Fibroblast of upper back skin (primary cell): ENCODE data around the gene NEFH.

Source experiments
- DNase-seq: peaks from one replicate; pipeline ENCODE4 v3.0.0-alpha.2; 2013

The NEFH gene

DNA sequence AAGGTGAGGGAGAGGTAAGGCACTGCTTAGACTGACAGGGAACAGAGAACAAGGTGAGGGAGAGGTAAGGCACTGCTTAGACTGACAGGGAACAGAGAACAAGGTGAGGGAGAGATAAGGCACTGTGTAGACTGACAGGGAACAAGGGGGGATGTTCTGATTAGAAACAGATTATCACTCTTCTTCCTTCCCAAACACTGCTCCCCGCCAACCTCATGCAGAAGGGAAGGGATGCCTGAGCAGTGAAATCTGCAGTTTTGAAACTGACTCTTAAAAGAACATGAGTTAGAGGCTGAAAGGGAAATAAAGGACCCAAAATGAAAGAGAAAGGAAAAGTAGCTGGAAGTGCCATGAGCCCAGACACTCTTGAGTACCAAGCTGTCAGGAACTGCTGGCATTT, 29.8 kb downstream of the NEFH start:
- no peak for DNase-seq

DNA sequence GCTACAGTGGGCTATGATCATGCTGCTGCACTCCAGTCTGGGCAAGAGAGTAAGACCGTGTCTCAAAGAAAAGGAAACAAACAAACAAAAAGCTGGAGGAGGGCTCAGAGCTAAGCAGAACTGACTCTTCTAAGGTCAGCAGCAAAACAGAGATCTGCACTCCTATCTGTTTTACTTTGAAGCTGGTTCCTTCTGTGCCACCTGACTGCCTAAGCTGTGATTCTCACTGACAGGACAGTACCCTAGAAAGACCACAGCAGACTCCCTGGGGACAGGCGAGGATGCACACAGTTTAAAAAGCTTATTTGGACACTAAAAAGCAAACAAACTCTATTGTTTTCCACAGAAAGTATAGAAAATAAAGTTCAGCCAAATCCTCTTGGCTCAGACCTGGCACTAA, 30.5 kb downstream of the NEFH start:
- no peak for DNase-seq

- DNase-seq: no peak
Measured at GRCh38 chr22:29511126-29511862, 31.3 kb downstream of the NEFH start.

DNA sequence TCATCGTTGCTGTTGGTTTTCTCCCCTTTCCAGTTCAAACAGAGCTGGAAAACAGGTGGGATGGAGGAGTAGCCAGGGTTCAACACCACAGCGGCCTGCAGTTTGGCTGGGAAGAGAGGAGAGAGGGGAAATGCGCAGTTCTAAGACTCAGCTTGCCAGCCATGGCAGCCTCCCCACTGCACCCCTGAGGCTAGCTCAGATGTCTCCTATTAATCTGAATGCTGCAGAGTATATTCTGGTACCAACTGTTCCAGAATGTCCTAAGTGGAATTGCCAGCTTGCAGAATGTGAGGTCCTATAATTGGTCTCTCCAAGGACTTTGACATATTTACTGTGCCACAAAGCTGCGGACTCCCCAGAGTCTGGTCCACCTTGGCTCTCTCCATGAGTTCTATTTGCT, 32.0 kb downstream of the NEFH start:
- no peak for DNase-seq

- no peak for DNase-seq
Measured at GRCh38 chr22:29517215-29517908, 37.3 kb downstream of the NEFH start.

GRCh38 chr22:29518427-29518826, 38.4 kb downstream of the NEFH start:
- DNase-seq: no peak

DNA sequence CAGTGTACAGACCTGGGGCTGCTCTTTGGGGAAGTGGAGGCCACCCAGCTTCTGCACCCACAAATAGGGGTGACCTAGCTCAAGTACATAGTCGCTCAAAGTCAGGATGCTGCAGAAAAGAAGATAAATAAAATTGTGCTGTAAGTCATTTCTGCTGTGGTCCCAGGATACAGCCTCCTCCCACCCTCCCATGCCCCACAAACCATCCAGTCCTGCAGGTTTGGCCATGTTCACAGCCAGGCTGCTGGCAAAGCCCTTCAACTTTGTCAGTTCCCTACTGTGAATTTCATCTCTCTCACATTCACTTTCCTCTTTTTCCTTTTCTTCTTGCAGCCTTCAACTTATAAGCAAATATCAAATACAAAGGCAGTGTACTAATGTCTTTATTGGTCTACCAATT, 40.0 kb downstream of the NEFH start:
- no peak for DNase-seq

DNA sequence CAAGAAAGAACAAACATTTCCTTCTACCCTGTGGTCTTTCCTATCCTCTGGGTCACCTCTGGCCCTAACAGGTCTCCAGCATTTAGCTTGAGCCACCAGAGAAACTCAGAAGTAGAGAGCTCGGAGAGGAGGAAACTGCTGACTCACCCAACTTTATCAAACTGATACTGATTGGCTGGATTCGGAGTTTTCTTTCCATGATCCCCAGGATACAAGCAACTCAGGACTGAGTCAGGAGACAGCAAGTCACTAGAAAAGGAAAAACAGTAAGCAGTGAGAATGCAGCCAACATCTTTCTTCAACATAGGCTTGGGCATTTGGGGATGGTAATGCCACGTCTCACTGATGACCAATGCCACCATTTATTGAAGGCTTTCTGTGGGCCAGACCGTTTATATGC, 40.8 kb downstream of the NEFH start:
- peak; percentile 38 for DNase-seq

- DNase-seq: no peak
Measured at GRCh38 chr22:29521526-29521925, 41.5 kb downstream of the NEFH start.

- DNase-seq: no peak
Measured at GRCh38 chr22:29523761-29524160, 43.7 kb downstream of the NEFH start.

DNA sequence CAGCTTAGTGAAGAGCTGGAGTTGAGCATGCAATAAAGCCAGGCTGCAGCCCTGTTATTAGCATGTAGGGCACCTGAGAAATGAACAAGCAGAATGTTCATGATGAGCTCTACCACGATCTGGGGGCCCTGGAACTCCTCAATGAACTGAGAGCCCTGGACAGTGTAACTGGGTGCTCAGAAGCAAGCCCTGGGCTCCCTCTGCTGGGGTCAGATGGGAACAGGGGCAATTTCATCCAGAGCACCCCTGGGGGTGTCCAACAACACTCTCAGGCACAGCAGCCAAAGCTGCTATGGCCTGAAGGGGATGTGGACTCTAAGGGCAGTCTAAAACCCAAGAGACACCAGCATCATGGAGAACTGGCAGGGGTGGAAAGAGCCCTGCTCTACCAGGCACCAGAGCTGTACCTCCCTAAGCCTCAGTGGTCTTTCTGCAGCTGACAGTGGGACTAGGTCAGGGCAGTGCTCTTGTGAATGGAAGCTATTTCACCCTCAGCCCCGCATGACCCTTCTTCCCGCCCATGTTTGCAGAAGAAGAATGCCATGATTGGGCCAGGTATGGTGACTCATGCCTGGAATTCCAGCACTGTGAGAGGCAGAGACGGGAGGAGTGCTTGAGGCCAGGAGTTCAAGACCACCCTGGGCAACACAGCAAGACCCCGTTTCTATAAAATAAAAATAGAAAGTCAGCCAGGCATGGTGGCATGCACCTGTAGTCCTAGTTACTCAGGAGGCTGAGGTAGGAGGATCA, 44.6 kb downstream of the NEFH start:
- DNase-seq: peak; percentile 10

DNA sequence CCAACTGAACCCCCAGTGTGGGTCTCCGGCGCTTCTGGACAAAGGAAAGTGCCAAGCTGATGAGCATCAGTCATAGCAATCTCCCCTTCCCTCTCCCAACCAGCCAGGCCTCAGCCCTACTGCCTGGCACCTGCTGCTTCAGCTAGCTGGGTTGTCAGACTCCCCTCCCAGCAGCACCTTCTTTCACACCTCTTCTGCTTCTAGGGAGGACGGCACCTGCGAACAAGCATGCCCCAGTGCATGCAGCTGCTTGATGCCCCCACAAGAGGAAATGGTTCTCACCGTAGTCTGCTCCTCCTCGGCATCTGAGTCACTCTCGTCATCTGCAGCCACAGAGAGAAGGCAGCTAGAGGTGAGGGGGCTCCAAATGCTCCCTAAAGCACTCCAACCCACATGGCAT, 48.1 kb downstream of the NEFH start:
- no peak for DNase-seq

- no peak for DNase-seq
Measured at GRCh38 chr22:29530716-29531115, 50.7 kb downstream of the NEFH start.

- DNase-seq: no peak
Measured at GRCh38 chr22:29531419-29531818, 51.4 kb downstream of the NEFH start.

DNA sequence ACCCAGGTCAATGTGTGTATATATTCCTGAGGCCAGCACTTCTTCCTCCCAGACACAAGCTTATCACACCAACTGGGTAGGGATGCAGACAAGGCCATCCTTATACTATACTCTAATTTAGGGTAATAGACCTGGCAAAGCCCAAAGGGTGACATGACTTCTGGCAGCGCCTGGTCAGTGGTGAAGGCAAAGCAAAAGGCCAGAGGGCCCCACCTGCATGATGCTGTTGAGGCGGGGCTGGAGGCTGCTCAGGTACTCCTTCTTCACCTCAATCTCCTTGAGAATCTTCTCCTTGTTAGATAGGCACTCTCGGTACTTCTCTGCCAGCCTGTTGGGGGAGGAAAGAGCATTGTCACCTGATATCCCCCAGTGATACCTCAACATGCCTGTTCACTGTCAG, 56.4 kb downstream of the NEFH start:
- DNase-seq: no peak

DNA sequence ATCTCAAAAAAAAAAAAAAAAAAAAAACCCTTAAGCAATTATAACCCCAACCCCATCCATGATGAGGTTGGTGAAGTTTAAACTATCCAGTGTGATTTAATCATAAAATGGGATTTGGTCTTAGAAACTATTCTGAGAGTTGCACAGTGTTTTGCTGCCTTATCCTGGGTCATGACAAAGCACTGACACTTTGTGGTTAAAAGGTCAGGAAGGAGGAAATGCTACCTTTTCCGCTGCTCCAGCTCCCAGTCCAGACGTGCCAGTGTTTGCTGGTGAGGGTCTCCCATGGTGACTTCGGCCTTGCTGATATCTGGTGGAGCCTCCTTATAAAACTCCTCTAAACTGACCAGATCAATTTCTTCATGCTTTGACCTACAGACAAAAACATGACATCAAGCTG, 59.1 kb downstream of the NEFH start:
- no peak for DNase-seq
